Forelimb muscle (tissue), 1 donor: Measurements from ENCODE around the gene DCDC1. TPM values are rescaled to one million over a fixed set of nuclear protein-coding genes. Genes with fewer than 3 reads are reported as not detected.
A peak's percentile ranks its signal among the peaks of the same experiment; 100 is the strongest.

Source experiments
- DNase-seq: peaks from one replicate; pipeline ENCODE4 v3.0.0-alpha.2; 2013; ENCODE audit warnings: low read depth
- polyA plus RNA-seq: library from polyadenylated mRNA; unstranded; fragments of 120-200 nt; gene quantifications from one replicate; pipeline ENCODE4 v1.2.1, GENCODE V29; 2013; ENCODE audit not compliant: insufficient read length

The DCDC1 gene, protein sequence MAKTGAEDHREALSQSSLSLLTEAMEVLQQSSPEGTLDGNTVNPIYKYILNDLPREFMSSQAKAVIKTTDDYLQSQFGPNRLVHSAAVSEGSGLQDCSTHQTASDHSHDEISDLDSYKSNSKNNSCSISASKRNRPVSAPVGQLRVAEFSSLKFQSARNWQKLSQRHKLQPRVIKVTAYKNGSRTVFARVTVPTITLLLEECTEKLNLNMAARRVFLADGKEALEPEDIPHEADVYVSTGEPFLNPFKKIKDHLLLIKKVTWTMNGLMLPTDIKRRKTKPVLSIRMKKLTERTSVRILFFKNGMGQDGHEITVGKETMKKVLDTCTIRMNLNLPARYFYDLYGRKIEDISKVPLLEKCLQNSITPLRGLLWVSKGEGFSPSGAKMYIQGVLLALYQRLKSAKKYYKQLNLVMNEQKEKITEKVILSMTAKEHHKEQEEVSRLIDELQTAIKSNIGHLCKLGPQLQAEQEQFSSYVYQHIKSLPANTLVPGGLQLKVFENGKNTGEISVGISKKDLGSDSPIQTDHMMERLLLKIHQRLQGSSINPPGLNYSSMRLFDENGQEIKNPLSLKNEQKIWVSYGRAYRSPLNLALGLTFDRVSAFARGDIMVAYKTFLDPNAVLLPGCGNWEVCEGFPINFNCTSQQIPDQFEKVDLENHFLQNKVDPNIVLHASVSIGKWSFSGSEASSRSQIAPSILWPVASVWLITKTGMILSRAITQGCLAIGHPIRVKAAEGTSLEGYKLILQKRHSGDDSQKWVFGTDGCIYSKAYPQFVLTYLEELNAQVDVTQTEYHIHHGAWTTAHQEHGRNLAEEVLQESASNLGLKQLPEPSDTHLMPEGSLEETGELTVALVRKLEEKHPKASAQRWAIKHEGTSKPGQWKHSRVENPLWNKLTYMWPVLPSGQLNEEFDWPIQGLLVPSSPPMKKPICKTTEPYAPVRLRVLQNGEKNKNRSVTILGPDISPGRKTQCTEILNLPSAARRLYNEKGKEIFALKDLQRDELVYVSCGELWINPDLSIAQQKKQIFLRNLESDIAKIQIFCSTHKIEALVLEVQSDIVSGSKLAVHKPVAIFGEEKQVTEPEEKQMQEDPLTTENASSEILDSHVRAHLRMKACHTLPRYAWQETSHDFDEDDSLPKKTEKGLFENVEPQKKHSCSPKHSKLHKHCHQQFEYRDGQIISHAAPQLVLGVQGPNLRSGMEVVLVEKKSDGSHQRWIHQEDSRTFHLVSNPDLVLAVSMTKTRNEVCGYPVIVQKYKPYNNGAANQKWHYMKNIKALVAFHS (N-terminal part only)
- 0.29 TPM for polyA plus RNA-seq

DNA sequence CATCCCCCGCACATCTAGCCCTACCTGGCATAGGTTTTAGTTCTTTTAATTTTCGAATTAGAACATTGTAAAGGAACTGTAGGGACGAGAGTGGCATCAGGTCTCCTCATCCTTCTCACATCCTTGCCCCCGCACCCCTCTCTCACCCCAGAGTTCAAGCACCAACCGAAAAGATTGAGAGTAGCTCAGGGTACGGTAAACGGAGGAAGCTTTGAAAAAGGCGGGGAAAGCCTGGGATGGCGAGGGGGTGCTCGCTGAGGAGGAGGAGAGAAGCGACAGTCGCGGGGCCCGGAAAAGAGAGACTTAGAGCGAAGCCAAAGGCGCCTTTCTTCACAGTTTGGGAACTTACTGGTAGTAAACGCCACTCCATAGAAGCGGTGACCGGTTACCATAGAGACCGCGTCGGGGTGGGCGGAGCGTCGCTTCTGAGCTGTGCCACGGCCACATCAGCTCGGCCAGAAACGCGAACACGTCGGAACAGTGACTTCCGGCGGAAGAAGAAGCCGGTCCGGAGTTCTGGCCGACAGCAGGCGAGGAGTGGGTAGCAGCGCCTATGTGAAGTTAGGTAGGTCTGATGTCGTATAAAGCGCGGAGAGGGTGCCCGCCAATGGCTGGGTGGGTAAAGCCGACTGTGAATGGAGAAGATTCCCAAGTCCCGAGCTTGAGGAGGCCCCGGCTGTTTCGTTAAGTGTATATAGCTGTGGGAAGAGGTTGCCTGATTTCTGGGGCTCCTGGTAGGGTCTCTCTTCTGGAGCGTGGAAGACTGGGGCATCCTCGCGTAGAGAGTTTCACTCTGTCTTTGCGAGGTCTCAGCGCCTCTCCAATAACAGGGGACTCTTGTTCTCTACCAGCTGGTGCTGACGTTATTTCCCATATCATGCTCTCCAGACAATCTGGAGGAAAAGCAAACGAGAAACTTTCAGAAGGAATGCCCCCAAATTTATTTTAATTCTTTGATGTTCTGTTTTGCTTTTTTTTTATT is at the start of gene DCDC1, which contains the start of gene DNAJC24:
DCDC1 (minus strand) TSS at position 392 of the 982 bp plus-strand sequence. CDS start 41,459 bp downstream, outside the sequence.
DNAJC24 (plus strand) TSS at position 513 of the 982 bp plus-strand sequence. CDS start 889 bp downstream, outside the sequence.
- peak; percentile 80 for DNase-seq

GRCh38 chr11:31419138-31419537 is 49.6 kb upstream of the DCDC1 start:
- DNase-seq, result no peak

DNA sequence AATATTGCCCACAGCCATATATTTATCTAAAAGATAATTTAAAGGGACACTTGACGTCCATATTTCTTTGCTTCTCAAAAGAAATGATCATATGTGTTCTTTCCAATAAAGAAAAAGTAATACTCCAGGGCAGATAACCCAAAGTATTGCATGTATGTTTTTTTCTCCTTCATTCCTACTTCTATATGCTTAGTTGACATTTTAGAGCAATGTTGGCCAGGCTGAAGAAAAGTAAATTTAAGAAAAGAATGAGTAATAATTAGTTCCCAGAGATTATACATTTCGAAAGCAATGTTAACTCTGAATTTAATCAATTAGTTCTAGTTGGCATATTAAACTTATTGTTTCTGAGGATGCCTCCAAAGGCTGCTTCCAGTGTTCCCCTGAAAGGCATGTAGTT is 48.3 kb upstream of the DCDC1 start:
- DNase-seq, result no peak

DNA sequence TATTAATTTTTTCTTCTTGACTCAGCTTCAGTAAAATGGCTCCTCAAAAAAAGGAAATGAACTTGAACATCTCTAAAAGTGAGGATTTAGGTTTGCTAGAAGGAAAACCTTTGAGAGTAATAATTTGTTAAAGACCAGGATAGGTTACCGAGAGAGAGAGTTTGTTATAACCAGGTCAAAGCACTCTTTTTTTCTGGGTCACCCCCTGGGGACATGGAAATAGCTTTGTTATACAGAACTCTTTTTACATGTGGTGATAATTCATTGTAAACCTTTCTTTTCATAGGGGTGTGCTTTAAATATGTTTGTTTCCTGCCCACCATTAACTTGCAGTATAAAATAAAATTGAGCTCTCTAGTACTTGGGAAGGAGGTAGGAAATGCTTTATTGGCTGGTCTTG is 47.8 kb upstream of the DCDC1 start:
- DNase-seq, result no peak

- DNase-seq, result no peak
These were observed 45.9 kb upstream of the DCDC1 start for GRCh38 chr11:31415435-31415834.

- DNase-seq, result no peak
These were observed 44.8 kb upstream of the DCDC1 start for GRCh38 chr11:31414338-31414737.

GRCh38 chr11:31412946-31413345 is 43.4 kb upstream of the DCDC1 start:
- DNase-seq, result no peak

DNA sequence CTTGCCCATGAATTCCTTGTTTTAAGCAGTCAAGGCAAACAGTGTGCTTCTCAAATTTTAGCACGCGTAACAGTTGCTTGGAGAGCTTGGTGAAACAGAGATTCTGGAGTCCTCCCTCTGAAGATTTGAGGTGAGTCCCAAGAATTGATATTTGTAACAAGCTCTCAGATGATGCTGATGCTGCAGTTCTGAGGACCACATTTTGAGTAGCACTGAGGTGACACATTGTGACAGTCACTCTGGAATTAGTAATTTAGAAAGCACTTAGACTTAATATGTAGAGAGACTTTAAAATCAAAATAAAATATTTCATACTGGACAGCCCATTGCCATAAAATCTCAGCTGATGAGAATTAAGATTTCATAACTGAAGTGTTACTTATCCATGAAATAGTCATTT is 38.7 kb upstream of the DCDC1 start:
- no peak for DNase-seq

- no peak for DNase-seq
These were observed 35.1 kb upstream of the DCDC1 start for GRCh38 chr11:31404614-31405013.

DNA sequence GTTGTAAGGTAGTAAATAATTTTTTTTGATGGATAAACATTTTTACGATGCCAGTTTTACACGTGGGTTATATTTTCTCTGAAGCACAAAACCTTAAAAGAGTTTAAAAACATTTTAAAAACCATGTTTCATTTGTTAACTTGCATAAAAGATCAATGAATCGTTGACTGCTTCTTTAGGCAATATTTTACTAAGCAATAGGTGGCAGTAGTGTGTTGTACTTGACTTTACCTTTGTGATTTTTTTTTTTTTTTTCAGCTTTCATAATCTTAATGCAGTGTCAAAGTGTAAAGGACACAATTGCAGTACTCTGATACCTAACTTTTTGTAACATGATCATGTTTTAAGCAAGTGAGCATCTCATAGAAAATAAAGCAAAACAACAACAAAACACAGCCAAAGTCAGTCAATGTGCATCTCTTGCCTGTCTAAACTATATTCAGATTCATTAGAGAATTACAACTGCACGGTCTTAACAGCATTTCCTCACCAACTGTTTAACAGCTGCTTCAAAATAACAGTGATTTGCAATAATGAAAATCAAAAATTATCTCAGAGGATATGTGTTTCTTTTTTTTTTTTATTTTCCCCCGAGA is 27.8 kb upstream of the DCDC1 start:
- DNase-seq, result no peak

- no peak for DNase-seq
These were observed 17.8 kb upstream of the DCDC1 start for GRCh38 chr11:31387379-31387778.

GRCh38 chr11:31383116-31383515 is 13.6 kb upstream of the DCDC1 start:
- no peak for DNase-seq

DNA sequence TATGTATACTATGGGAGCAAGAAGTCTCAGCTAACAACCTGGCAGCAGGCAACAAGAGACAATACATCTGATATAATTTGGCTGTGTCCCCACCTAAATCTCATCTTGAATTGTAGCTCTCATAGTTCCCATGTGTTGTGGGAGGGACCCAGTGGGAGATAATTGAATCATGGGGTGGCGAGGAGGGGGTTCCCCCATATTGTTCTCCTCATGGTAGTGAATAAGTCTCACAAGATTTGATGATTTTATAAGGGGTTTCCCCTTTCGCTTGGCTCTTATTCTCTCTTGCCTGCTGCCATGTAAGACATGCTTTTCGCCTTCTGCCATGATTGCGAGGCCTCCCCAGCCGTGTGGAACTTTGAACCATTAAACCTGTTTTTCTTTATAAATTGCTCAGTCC is 6.3 kb upstream of the DCDC1 start:
- no peak for DNase-seq

DNA sequence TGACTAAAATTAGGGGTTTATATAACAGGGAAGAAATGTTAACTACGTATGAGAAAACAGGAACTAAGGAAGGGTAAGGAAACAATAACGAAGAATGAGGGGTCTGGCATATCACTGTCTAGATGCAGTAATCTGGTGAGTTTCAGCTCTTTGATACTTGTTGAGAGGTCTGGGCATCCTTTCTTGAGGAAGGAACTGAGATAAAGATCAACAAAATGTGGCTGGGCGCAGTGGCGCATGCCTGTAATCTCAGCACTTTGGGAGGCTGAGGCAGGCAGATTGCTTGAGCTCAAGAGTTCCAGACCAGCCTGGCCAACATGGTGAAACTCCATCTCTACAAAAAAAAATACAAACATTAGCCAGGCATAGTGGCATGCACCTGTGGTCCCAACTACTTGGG is 2.7 kb downstream of the DCDC1 start:
- DNase-seq, result no peak

- no peak for DNase-seq
These were observed 7.8 kb downstream of the DCDC1 start for GRCh38 chr11:31361743-31362142.

DNA sequence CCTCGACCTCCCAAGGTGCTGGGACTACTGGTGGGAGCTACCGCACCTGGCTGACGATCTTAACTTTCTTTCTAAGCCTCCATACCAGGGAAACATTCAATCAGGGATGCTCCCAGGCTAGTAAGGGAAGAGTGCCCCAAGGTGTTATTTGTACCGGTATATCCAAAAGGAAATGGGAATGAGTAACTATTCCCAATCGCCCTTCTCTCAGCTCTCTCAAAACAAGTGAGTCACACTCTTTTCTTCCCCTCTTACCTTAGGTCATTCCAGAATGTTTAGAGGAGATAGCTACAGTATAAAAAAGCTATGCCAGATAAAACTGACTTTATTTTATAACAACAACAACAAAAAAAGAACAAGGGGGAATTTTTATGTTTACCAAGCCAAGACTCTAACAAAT is 13.7 kb downstream of the DCDC1 start:
- DNase-seq, result no peak

DNA sequence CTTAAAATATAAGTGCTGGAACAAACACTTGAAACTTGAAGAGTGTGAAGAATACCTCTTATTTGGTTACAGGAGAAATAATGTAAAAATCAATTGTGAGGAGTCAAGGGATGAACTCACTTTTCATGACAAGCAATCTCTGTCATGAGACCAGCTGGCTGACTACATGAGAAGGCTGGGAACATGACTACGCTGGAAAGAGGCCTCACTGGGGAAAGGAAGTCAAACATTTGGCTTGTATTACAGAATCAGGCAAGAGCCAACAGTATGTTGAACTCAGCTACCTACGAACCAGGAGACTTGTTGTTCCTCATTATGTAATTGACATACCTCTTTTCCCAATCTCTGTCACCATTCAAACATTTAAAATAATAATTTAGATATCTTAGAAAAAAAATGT is 14.4 kb downstream of the DCDC1 start:
- DNase-seq, result no peak

- no peak for DNase-seq
These were observed 18.4 kb downstream of the DCDC1 start for GRCh38 chr11:31351168-31351567.

DNA sequence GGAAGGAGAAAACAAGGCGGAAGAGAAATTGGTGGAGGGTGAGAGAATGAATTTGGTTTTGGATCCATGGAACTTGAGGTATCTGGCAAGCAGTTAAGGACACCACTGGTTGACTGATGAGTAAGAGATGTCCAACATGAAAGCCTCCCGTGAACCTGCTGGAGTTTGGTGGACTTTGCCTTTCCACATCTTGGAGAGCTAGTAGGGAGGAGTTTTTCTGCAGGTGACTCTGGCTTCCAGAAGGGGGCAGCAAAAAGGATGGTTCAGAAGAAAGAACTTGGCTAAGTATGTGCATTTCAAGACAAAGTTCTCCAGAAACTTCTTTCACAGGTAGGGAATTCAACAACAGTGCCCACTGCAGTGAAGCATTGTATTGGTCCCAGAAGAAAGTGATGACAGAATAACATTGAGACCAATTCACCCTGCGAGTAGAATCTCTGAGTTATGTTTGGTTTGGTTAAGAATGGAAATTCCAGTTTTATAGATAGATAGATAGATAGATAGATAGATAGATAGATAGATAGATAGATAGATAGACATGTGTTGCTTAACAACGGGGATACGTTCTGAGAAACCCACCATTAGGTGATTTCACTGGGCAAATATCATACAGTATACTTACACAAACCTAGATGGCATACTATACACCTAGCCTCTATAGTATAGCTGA is 28.5 kb downstream of the DCDC1 start:
- DNase-seq, result no peak

- no peak for DNase-seq
These were observed 31.7 kb downstream of the DCDC1 start for GRCh38 chr11:31337806-31338205.
